GM12878 (cell line): ENCODE data around the gene LMAN1L. TPM values are rescaled to one million over a fixed set of nuclear protein-coding genes. Genes with fewer than 3 reads are reported as not detected.

ENCODE experiments used
- BCLAF1 ChIP-seq: fragments of 450-650 bp; IDR thresholded peaks from 2 replicates; pipeline ENCODE4 v1.6.1; 2017; ENCODE audit warnings: antibody characterized with exemption, mild to moderate bottlenecking, moderate library complexity
- CBX3 ChIP-seq: fragments of 200-600 bp; sonication (generic); IDR thresholded peaks from 2 replicates; pipeline ENCODE4 v1.6.1; 2016; ENCODE audit warnings: low read depth, borderline replicate concordance
- DPF2 ChIP-seq: fragments of 450-650 bp; IDR thresholded peaks from 2 replicates; pipeline ENCODE4 v1.6.1; 2017; ENCODE audit warnings: mild to moderate bottlenecking
- EP300 ChIP-seq, 2 experiments: fragments of 150-350 bp in 1 of 2; IDR thresholded peaks; 2 replicates each; pipeline ENCODE4 v1.6.1; 2011 to 2012; ENCODE audit warnings: low read depth in 2 of 2, low read length in 2 of 2, borderline replicate concordance in 1 of 2, improper control_type of control experiment in 1 of 2, inconsistent platforms in 1 of 2; ENCODE audit not compliant: control insufficient read depth in 1 of 2
- ESRRA ChIP-seq: IDR thresholded peaks from 2 replicates; pipeline ENCODE4 v1.6.1; 2012; ENCODE audit warnings: mild to moderate bottlenecking, low read length, improper control_type of control experiment
- EZH2 ChIP-seq: IDR thresholded peaks from 2 replicates; pipeline ENCODE4 v1.6.1; 2012; ENCODE audit warnings: low read depth, mild to moderate bottlenecking, control low read depth, inconsistent platforms, low read length, borderline replicate concordance; ENCODE audit not compliant: control insufficient read depth
- NFYA ChIP-seq: IDR thresholded peaks from 2 replicates; pipeline ENCODE4 v1.6.1; 2011; ENCODE audit warnings: low read depth, mild to moderate bottlenecking, low read length, improper control_type of control experiment, borderline replicate concordance
- NR2C1 ChIP-seq: fragments of 450-650 bp; IDR thresholded peaks from 2 replicates; pipeline ENCODE4 v1.6.1; 2017; ENCODE audit warnings: antibody characterized with exemption, mild to moderate bottlenecking, moderate library complexity
- POLR2AphosphoS2 ChIP-seq: IDR thresholded peaks from 2 replicates; pipeline ENCODE4 v1.6.1; 2011; ENCODE audit warnings: low read depth, mild to moderate bottlenecking, low read length, improper control_type of control experiment, moderate library complexity
- POLR2AphosphoS5 ChIP-seq: IDR thresholded peaks from 2 replicates; pipeline ENCODE4 v1.6.1; 2011; ENCODE audit warnings: mild to moderate bottlenecking, low read length, inconsistent platforms
- RAD21 ChIP-seq: IDR thresholded peaks from 2 replicates; pipeline ENCODE4 v1.6.1; 2011; ENCODE audit warnings: mild to moderate bottlenecking, low read depth, low read length, moderate library complexity; ENCODE audit not compliant: insufficient read depth
- RELB ChIP-seq: fragments of 450-650 bp; IDR thresholded peaks from 2 replicates; pipeline ENCODE4 v1.6.1; 2017; ENCODE audit warnings: low read depth, mild to moderate bottlenecking, moderate library complexity
- WRNIP1 ChIP-seq: IDR thresholded peaks from 2 replicates; pipeline ENCODE4 v1.6.1; 2011; ENCODE audit warnings: low read depth, low read length, improper control_type of control experiment, borderline replicate concordance
- YY1 ChIP-seq: IDR thresholded peaks from 2 replicates; pipeline ENCODE4 v1.6.1; 2011; ENCODE audit warnings: low read depth, mild to moderate bottlenecking, low read length
- ZNF207 ChIP-seq: fragments of 450-650 bp; IDR thresholded peaks from 2 replicates; pipeline ENCODE4 v1.6.1; 2014; ENCODE audit warnings: antibody characterized with exemption, mild to moderate bottlenecking, borderline replicate concordance
- ZNF24 ChIP-seq: fragments of 450-650 bp; IDR thresholded peaks from 2 replicates; pipeline ENCODE4 v1.6.1; 2017; ENCODE audit warnings: antibody characterized with exemption, mild to moderate bottlenecking
- ZZZ3 ChIP-seq: IDR thresholded peaks from 2 replicates; pipeline ENCODE4 v1.6.1; 2011; ENCODE audit warnings: low read depth; ENCODE audit not compliant: control insufficient read depth, insufficient read length
- polyA plus RNA-seq, 11 experiments: library from polyadenylated mRNA; depleted of rRNA in 4 of 11; unstranded in 6 of 11; stranded (reverse) in 5 of 11; fragments of >200 nt; fragmentation: Nextera tagmentation in 4 of 11; fragmentation: Illumina TruSeq in 1 of 11; extraction: Ambion mirVana in 4 of 11; extraction: Trizol in 1 of 11; gene quantifications; 1 replicate in 1 of 11; 2 replicates in 10 of 11; pipeline versions ENCODE4 v1.2.1 to v1.2.3, GENCODE V29; 2011 to 2016; ENCODE audit warnings: inconsistent platforms in 2 of 11, missing spikeins in 2 of 11, low read depth in 1 of 11
- total RNA-seq, 4 experiments: library from RNA; depleted of rRNA in 3 of 4; stranded (reverse); fragments of >200 nt in 3 of 4; fragmentation: Illumina TruSeq in 1 of 4; extraction: Trizol in 1 of 4; gene quantifications; 2 replicates each; pipeline versions ENCODE4 v1.2.1 to v1.2.3, GENCODE V29; 2013 to 2021
- TF ChIP-seq, protein P1 (sequence below): fragments of 450-650 bp; conservative IDR thresholded peaks from 2 replicates; pipeline ENCODE4 v1.6.1; 2017; ENCODE audit warnings: mild to moderate bottlenecking, moderate library complexity
- TF ChIP-seq, protein P2 (sequence below): fragments of 150-350 bp; IDR thresholded peaks from 2 replicates; pipeline ENCODE4 v1.6.1; 2014; ENCODE audit warnings: mild to moderate bottlenecking, low read depth, low read length

LMAN1L gene
- total and polyA plus RNA-seq, 10 of the 15 experiments (the other 5 are each of a cell fraction or from before 2014, with no cell fraction given) = not detected

GRCh38 chr15:74788683-74789151 is 23.9 kb upstream of the LMAN1L start (continued):
- TF ChIP-seq ZNF207 (no peak; the same call in 1 of the 2 replicates), YY1 (peak; percentile 82), BCLAF1 (no peak), NFYA (no peak), ZZZ3 (no peak), DPF2 (peak; percentile 94), RELB (peak; percentile 70; the same call in 1 of the 2 replicates), ZNF24 (peak; percentile 73), EZH2 (no peak), CBX3 (no peak), RAD21 (no peak), ESRRA (peak; percentile 82), POLR2AphosphoS5 (peak; percentile 91), POLR2AphosphoS2 (no peak; the same call in none of the 2 replicates), WRNIP1 (no peak), NR2C1 (peak; percentile 39), EP300 (IDR thresholded peaks at IDR 0.05; ENCODE audit: borderline replicate concordance in 1 of 2, control insufficient read depth in 1 of 2, low read depth in 2 of 2, low read length in 2 of 2) (peak; percentile 79 to 87)
- TF ChIP-seq, protein P1, sequence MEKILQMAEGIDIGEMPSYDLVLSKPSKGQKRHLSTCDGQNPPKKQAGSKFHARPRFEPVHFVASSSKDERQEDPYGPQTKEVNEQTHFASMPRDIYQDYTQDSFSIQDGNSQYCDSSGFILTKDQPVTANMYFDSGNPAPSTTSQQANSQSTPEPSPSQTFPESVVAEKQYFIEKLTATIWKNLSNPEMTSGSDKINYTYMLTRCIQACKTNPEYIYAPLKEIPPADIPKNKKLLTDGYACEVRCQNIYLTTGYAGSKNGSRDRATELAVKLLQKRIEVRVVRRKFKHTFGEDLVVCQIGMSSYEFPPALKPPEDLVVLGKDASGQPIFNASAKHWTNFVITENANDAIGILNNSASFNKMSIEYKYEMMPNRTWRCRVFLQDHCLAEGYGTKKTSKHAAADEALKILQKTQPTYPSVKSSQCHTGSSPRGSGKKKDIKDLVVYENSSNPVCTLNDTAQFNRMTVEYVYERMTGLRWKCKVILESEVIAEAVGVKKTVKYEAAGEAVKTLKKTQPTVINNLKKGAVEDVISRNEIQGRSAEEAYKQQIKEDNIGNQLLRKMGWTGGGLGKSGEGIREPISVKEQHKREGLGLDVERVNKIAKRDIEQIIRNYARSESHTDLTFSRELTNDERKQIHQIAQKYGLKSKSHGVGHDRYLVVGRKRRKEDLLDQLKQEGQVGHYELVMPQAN = no peak
- TF ChIP-seq, protein P2, sequence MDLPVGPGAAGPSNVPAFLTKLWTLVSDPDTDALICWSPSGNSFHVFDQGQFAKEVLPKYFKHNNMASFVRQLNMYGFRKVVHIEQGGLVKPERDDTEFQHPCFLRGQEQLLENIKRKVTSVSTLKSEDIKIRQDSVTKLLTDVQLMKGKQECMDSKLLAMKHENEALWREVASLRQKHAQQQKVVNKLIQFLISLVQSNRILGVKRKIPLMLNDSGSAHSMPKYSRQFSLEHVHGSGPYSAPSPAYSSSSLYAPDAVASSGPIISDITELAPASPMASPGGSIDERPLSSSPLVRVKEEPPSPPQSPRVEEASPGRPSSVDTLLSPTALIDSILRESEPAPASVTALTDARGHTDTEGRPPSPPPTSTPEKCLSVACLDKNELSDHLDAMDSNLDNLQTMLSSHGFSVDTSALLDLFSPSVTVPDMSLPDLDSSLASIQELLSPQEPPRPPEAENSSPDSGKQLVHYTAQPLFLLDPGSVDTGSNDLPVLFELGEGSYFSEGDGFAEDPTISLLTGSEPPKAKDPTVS = 0 out of 2 replicates have a peak, but pooled peaks have one; percentile 11
